IMR-90 (cell line): ENCODE measurements around the gene MTOR. TPM values are rescaled to one million over a fixed set of nuclear protein-coding genes. Genes with fewer than 3 reads are reported as not detected.
"Not testable (repeated sequence)": the region's sequence is repeated elsewhere in the genome, so short reads cannot be mapped to it uniquely, and the experiment has no call there.

Experiments used
- ATAC-seq: fragments of 200-7000 bp; cut with Tn5 transposase; 2 replicates; pipeline ENCODE4 v1.9.1; 2020; ENCODE audit warnings: low read depth, mild to moderate bottlenecking, moderate library complexity
- BruUV-seq: library from RNA; stranded (reverse); fragments of 400-500 nt; replicated peaks from 2 replicates; lab custom pipeline; 2021; lab: Mats Ljungman, UMichigan
- CTCF ChIA-PET: fragments of 300-600 bp; formaldehyde crosslinking; extraction: SDS; loops from one replicate; lab custom pipeline; 2021; ENCODE audit warnings: antibody characterized with exemption; lab: Yijun Ruan, JAX
- POLR2A ChIA-PET: fragments of 300-600 bp; sonication (Branson Sonifier 250); formaldehyde crosslinking; loops from one replicate; lab custom pipeline; 2022; ENCODE audit warnings: antibody characterized with exemption; ENCODE audit not compliant: unreplicated experiment; lab: Charles Lee
- DNase-seq: peaks from one replicate; pipeline ENCODE4 v3.0.0; 2013
- H2AFZ ChIP-seq: replicated peaks from 2 replicates; pipeline ENCODE3; 2013; ENCODE audit warnings: low read length, mild to moderate bottlenecking; ENCODE audit not compliant: poor library complexity
- H2AK5ac ChIP-seq: 2 replicates; pipeline ENCODE4 v1.6.1; 2013; ENCODE audit warnings: low read depth, low read length, inconsistent platforms
- H2AK9ac ChIP-seq: replicated peaks from 2 replicates; pipeline ENCODE3; 2013; ENCODE audit warnings: mild to moderate bottlenecking, low read depth, low read length, moderate library complexity; ENCODE audit not compliant: poor library complexity
- H2BK120ac ChIP-seq: 2 replicates; pipeline ENCODE4 v1.6.1; 2013; ENCODE audit warnings: low read depth, low read length, inconsistent platforms
- H2BK15ac ChIP-seq: 3 replicates; pipeline ENCODE4 v1.6.1; 2013; ENCODE audit warnings: low read depth, low read length, inconsistent platforms
- H2BK20ac ChIP-seq: 2 replicates; pipeline ENCODE4 v1.6.1; 2013; ENCODE audit warnings: low read depth, mild to moderate bottlenecking, inconsistent platforms, low read length, moderate library complexity
- H2BK5ac ChIP-seq: 2 replicates; pipeline ENCODE4 v1.6.1; 2013; ENCODE audit warnings: mild to moderate bottlenecking, low read depth, low read length, inconsistent platforms; ENCODE audit not compliant: poor library complexity, severe bottlenecking
- H3K14ac ChIP-seq: replicated peaks from 2 replicates; pipeline ENCODE4 v1.6.1; 2013; ENCODE audit warnings: low read depth, low read length, inconsistent platforms
- H3K18ac ChIP-seq: 2 replicates; pipeline ENCODE4 v1.6.1; 2013; ENCODE audit warnings: low read depth, low read length, control low read depth
- H3K23ac ChIP-seq: 2 replicates; pipeline ENCODE4 v1.6.1; 2013; ENCODE audit warnings: low read depth, low read length, inconsistent platforms
- H3K27ac ChIP-seq: 2 replicates; pipeline ENCODE4 v1.5.1; 2013; ENCODE audit warnings: mild to moderate bottlenecking, control low read depth, low read length; ENCODE audit not compliant: insufficient read depth
- H3K27me3 ChIP-seq: 2 replicates; pipeline ENCODE4 v1.6.1; 2013; ENCODE audit warnings: low read length; ENCODE audit not compliant: control insufficient read depth, insufficient read depth
- H3K36me3 ChIP-seq: 2 replicates; pipeline ENCODE4 v1.6.1; 2013; ENCODE audit warnings: low read length, mixed read lengths; ENCODE audit not compliant: control insufficient read depth, insufficient read depth
- H3K4ac ChIP-seq: 2 replicates; pipeline ENCODE4 v1.6.1; 2013; ENCODE audit warnings: low read depth, low read length, inconsistent platforms
- H3K4me1 ChIP-seq: 2 replicates; pipeline ENCODE4 v1.6.1; 2013; ENCODE audit warnings: low read length, mixed read lengths; ENCODE audit not compliant: control insufficient read depth, insufficient read depth
- H3K4me2 ChIP-seq: 2 replicates; pipeline ENCODE4 v1.6.1; 2013; ENCODE audit warnings: low read depth, mild to moderate bottlenecking, control low read depth, low read length, moderate library complexity
- H3K4me3 ChIP-seq: 2 replicates; pipeline ENCODE4 v1.5.1; 2013; ENCODE audit warnings: low read depth, mild to moderate bottlenecking, control low read depth, low read length, moderate library complexity; ENCODE audit not compliant: insufficient read depth
- H3K56ac ChIP-seq: 2 replicates; pipeline ENCODE4 v1.6.1; 2013; ENCODE audit warnings: low read length, inconsistent platforms; ENCODE audit not compliant: insufficient read depth; ENCODE audit errors: extremely low read depth
- H3K79me1 ChIP-seq, 2 experiments: 2 replicates each; pipeline ENCODE4 v1.6.1; 2013; ENCODE audit warnings: low read length in 2 of 2, inconsistent platforms in 1 of 2, low read depth in 1 of 2
- H3K9ac ChIP-seq: 2 replicates; pipeline ENCODE4 v1.6.1; 2013; ENCODE audit warnings: low read depth, low read length, control low read depth
- H3K9me1 ChIP-seq: 2 replicates; pipeline ENCODE4 v1.6.1; 2013; ENCODE audit warnings: low read length, inconsistent platforms; ENCODE audit not compliant: insufficient read depth
- H3K9me3 ChIP-seq: 2 replicates; pipeline ENCODE4 v1.6.1; 2013; ENCODE audit warnings: low read length; ENCODE audit not compliant: control insufficient read depth, insufficient read depth
- H4K20me1 ChIP-seq: 2 replicates; pipeline ENCODE4 v1.6.1; 2013; ENCODE audit warnings: low read length, inconsistent platforms; ENCODE audit not compliant: insufficient read depth
- H4K5ac ChIP-seq: 2 replicates; pipeline ENCODE4 v1.6.1; 2013; ENCODE audit warnings: mild to moderate bottlenecking, low read depth, low read length, control low read depth
- H4K8ac ChIP-seq, 2 experiments: 2 replicates each; pipeline ENCODE4 v1.6.1; 2013; ENCODE audit warnings: low read depth in 2 of 2, low read length in 2 of 2, control low read depth in 1 of 2, inconsistent platforms in 1 of 2
- H4K91ac ChIP-seq: 2 replicates; pipeline ENCODE4 v1.6.1; 2013; ENCODE audit warnings: low read depth, low read length, inconsistent platforms; ENCODE audit not compliant: insufficient read depth
- WGBS, 2 experiments: methylation state at CpG; one replicate each; pipeline versions ENCODE4 v1.1.5 to v1.1.7; 2013; ENCODE audit warnings: missing lambda C conversion rate in 2 of 2; ENCODE audit not compliant: insufficient read length in 1 of 2; ENCODE audit errors: extremely low coverage in 2 of 2; 5-methylcytosine and 5-hydroxymethylcytosine counted together
- dilution Hi-C: fragments of 300-500 bp; cut with HindIII; formaldehyde crosslinking; loops from one replicate; pipeline ENCODE4 v1.14.3; 2018; ENCODE audit warnings: low sequenced_read_pairs; ENCODE audit not compliant: unreplicated experiment
- in situ Hi-C: fragments of 300-500 bp; cut with MboI; formaldehyde crosslinking; loops from 3 replicates; pipeline ENCODE4 v1.14.3; 2019; ENCODE audit warnings: low sequenced_read_pairs, inconsistent platforms, mixed read lengths
- intact Hi-C: fragments of 100-400 bp; cut with micrococcal nuclease; formaldehyde crosslinking; loops from 2 replicates; pipeline ENCODE4 v1.10.0; 2022
- polyA plus RNA-seq, 3 experiments: library from polyadenylated mRNA; depleted of rRNA; stranded (reverse); fragments of >200 nt; gene quantifications; 2 replicates each; pipeline ENCODE4 v1.2.3, GENCODE V29; 2012; ENCODE audit warnings: low replicate concordance in 1 of 3
- total RNA-seq: library from RNA; depleted of rRNA; stranded (reverse); fragments of >200 nt; gene quantifications from 2 replicates; pipeline ENCODE4 v1.2.3, GENCODE V29; 2012

Gene MTOR
- total and polyA plus RNA-seq, 2 of the 4 experiments (the other 2 are of a cell fraction): 19.2 to 36.7 TPM

- CTCF ChIA-PET, BruUV-seq, POLR2A ChIA-PET, H2AK9ac ChIP-seq, H2BK5ac ChIP-seq, H3K4me3 ChIP-seq, H3K27ac ChIP-seq, H3K56ac ChIP-seq, H3K23ac ChIP-seq, H3K18ac ChIP-seq, H3K27me3 ChIP-seq, H3K14ac ChIP-seq, H4K91ac ChIP-seq, H2AFZ ChIP-seq, ATAC-seq, H2BK20ac ChIP-seq, H3K9me1 ChIP-seq, in situ Hi-C loops, H3K4me1 ChIP-seq, H3K4ac ChIP-seq, H2AK5ac ChIP-seq, H3K9me3 ChIP-seq, intact Hi-C loops, H4K5ac ChIP-seq, H3K79me1 ChIP-seq, H2BK120ac ChIP-seq, DNase-seq, H3K9ac ChIP-seq, dilution Hi-C loops, H4K20me1 ChIP-seq, H3K4me2 ChIP-seq, H4K8ac ChIP-seq, H3K36me3 ChIP-seq, H2BK15ac ChIP-seq: not testable (repeated sequence)
- WGBS, 2 experiments: no CpG with 5 or more reads among the region's 4 CpGs
Observed at GRCh38 chr1:11162752-11163151, 99.6 kb downstream of the MTOR start.
